Measurements from ENCODE around the gene PIP5K1A.
"Not testable (repeated sequence)": the region's sequence is repeated elsewhere in the genome, so short reads cannot be mapped to it uniquely, and the experiment has no call there.

PIP5K1A gene

GRCh38 chr1:151193856-151194255 lies 4.5 kb upstream of the PIP5K1A start:
- DNase-seq: no peak

- DNase-seq: peak; percentile 82
Observed at GRCh38 chr1:151194894-151195594, 3.3 kb upstream of the PIP5K1A start.

GRCh38 chr1:151196292-151196800 lies 2.0 kb upstream of the PIP5K1A start:
- peak; percentile 86 for DNase-seq

GRCh38 chr1:151197863-151198253 lies 494 bp upstream of the PIP5K1A start:
- DNase-seq: no peak

GRCh38 chr1:151199873-151200581 lies 1.7 kb downstream of the PIP5K1A start:
- DNase-seq: peak; percentile 97

- not testable (repeated sequence) for DNase-seq
Observed at GRCh38 chr1:151205381-151205965, 7.1 kb downstream of the PIP5K1A start.

GRCh38 chr1:151210830-151211229 lies 12.5 kb downstream of the PIP5K1A start:
- DNase-seq: no peak

- DNase-seq: no peak
Observed at GRCh38 chr1:151211972-151212705, 13.8 kb downstream of the PIP5K1A start.

- no peak for DNase-seq
Observed at GRCh38 chr1:151213560-151213959, 15.2 kb downstream of the PIP5K1A start.

GRCh38 chr1:151221616-151222015 lies 23.3 kb downstream of the PIP5K1A start:
- no peak for DNase-seq

GRCh38 chr1:151222130-151222529 lies 23.8 kb downstream of the PIP5K1A start:
- DNase-seq: no peak

GRCh38 chr1:151235235-151235634 lies 36.9 kb downstream of the PIP5K1A start:
- DNase-seq: no peak

GRCh38 chr1:151237678-151238466 lies 39.5 kb downstream of the PIP5K1A start:
- no peak for DNase-seq

GRCh38 chr1:151238467-151238739 lies 40.1 kb downstream of the PIP5K1A start:
- peak; percentile 24 for DNase-seq

GRCh38 chr1:151242442-151242841 lies 44.1 kb downstream of the PIP5K1A start:
- no peak for DNase-seq

GRCh38 chr1:151243683-151244216 lies 45.4 kb downstream of the PIP5K1A start:
- no peak for DNase-seq

- DNase-seq: no peak
Observed at GRCh38 chr1:151246786-151247185, 48.4 kb downstream of the PIP5K1A start.

- DNase-seq: peak; percentile 71
Observed at GRCh38 chr1:151251656-151252470, 53.5 kb downstream of the PIP5K1A start.

GRCh38 chr1:151254217-151255213 lies 56.2 kb downstream of the PIP5K1A start, which contains the start of gene PSMD4:
PSMD4 (plus strand) TSS chr1:151254734; CDS start chr1:151254783, 49 bp downstream.
- DNase-seq: peak; percentile 90

- peak; percentile 13 for DNase-seq
Observed at GRCh38 chr1:151255381-151255780, 57.0 kb downstream of the PIP5K1A start.
